BJ (cell line): ENCODE data around the gene CUL4A. TPM values are rescaled to one million over a fixed set of nuclear protein-coding genes. Genes with fewer than 3 reads are reported as not detected.

Source experiments
- CTCF ChIA-PET: fragments of 350-600 bp; formaldehyde crosslinking; extraction: SDS; loops from one replicate; lab custom pipeline; 2021; ENCODE audit warnings: antibody characterized with exemption, inconsistent platforms; lab: Yijun Ruan, JAX
- POLR2A ChIA-PET: fragments of 300-600 bp; sonication (Branson Sonifier 250); formaldehyde crosslinking; extraction: SDS; loops from one replicate; lab custom pipeline; 2021; ENCODE audit warnings: antibody characterized with exemption; lab: Charles Lee
- DNase-seq: peaks from one replicate; pipeline ENCODE4 v3.0.0-alpha.2; 2011; ENCODE audit warnings: low read depth
- H3K27me3 ChIP-seq: 2 replicates; pipeline ENCODE4 v1.6.0; 2011; ENCODE audit warnings: low read length; ENCODE audit not compliant: control insufficient read depth, insufficient read depth
- H3K36me3 ChIP-seq: 2 replicates; pipeline ENCODE4 v1.5.1; 2011; ENCODE audit warnings: low read length; ENCODE audit not compliant: control insufficient read depth, insufficient read depth
- H3K4me3 ChIP-seq: 2 replicates; pipeline ENCODE4 v1.5.1; 2011; ENCODE audit warnings: low read depth, mild to moderate bottlenecking, control low read depth, low read length
- polyA plus RNA-seq: library from polyadenylated mRNA; depleted of rRNA; stranded (reverse); fragments of >200 nt; gene quantifications from 2 replicates; pipeline ENCODE4 v1.2.3, GENCODE V29; 2011
- TF ChIP-seq, protein P1 (sequence below): IDR thresholded peaks from 2 replicates; pipeline ENCODE4 v1.5.1; 2011; ENCODE audit warnings: low read depth, mild to moderate bottlenecking, control low read depth, inconsistent platforms, low read length, moderate library complexity; ENCODE audit not compliant: insufficient read depth

CUL4A gene
- polyA plus RNA-seq, 1 experiment = 67.1 TPM

DNA sequence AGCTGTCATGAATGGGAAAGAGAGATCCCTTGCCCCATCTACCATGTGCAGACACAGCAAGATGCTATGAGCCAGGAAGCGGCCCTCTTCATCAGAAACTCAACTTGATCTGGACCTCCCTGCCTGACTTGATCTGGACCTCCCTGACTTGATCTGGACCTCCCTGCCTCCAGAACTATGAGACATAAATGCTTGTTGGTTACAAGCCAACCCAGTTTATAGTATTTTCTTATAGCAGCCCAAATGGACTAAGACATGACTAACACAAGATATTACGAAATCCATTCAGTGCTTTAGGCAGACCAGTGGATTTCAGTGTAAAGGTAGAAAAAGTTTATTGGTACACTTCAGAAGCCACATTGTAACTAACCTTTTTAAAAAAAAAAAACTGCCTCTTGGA lies 16.5 kb upstream of the CUL4A start:
- CTCF ChIA-PET = no interaction called here
- H3K27me3 ChIP-seq = no peaks in the 10 kb centered on the region
- peaks cover 18% of the 10 kb centered on the region for H3K36me3 ChIP-seq
- peak; percentile 37 for DNase-seq
- TF ChIP-seq, protein P1, sequence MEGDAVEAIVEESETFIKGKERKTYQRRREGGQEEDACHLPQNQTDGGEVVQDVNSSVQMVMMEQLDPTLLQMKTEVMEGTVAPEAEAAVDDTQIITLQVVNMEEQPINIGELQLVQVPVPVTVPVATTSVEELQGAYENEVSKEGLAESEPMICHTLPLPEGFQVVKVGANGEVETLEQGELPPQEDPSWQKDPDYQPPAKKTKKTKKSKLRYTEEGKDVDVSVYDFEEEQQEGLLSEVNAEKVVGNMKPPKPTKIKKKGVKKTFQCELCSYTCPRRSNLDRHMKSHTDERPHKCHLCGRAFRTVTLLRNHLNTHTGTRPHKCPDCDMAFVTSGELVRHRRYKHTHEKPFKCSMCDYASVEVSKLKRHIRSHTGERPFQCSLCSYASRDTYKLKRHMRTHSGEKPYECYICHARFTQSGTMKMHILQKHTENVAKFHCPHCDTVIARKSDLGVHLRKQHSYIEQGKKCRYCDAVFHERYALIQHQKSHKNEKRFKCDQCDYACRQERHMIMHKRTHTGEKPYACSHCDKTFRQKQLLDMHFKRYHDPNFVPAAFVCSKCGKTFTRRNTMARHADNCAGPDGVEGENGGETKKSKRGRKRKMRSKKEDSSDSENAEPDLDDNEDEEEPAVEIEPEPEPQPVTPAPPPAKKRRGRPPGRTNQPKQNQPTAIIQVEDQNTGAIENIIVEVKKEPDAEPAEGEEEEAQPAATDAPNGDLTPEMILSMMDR = no peak
- POLR2A ChIA-PET = no interaction called here
- no peak overlapping the region for H3K4me3 ChIP-seq

DNA sequence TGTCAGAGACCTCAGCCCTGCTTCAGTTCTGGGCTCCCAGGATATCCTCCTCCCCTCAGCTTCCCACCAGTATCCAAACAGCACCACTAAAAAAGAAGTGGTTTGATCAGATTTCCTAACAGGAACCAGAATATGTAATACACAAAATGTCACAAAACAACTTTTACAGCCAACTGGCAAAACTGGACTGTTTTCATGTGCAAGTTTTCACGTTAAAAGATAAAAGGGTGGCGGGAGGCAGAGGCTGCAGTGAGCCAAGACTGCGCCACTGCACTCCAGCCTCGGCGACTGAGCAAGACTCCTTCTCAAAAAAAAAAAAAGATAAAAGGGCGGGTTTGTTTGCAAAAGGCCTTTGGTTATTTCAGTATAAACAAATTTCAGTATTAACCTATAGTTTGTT lies 14.1 kb upstream of the CUL4A start:
- H3K27me3 ChIP-seq = no peaks in the 10 kb centered on the region
- no peak overlapping the region for H3K4me3 ChIP-seq
- no peak for DNase-seq
- CTCF ChIA-PET = no interaction called here
- peaks cover 16% of the 10 kb centered on the region for H3K36me3 ChIP-seq
- POLR2A ChIA-PET = no interaction called here
- TF ChIP-seq, protein P1 = no peak

DNA sequence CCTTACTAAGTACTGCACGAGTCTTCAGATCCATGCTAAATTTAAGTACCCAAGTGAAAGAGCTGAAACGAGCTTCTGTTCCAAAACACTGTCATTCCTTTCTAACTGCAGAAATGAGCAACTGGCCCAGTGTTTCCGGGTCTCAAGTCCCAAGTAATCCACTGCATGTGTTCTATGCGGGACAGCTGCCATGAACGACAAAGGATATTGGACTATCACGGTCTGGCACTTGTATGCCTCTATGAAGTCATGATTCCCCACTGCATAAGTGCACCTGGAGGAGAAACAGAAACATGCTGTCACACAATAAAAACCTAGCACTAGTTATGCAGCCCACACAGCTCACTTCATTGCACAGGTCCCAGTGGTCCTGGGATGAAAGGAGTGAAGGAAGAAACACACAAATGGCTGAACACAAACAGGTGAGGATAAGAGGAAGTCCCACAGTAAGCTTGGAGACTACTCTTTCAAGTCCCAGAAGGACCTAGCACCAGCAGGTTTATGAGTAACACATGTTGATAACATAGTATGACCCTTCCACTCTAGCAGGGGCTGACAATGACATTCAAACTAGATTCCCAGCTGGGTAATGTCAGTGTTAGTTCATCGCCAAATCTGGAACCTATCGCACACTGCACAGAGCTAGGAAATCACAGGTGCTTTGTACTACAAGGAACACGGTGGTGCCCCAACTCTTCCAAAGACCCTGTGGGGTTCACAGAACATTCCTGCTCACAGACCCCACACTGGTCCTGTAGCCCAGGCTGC lies 12.3 kb upstream of the CUL4A start:
- CTCF ChIA-PET = no interaction called here
- POLR2A ChIA-PET = no interaction called here
- Histone ChIP-seq H3K4me3 (no peak overlapping the region), H3K36me3 (peaks cover 15% of the 10 kb centered on the region), H3K27me3 (no peaks in the 10 kb centered on the region)
- TF ChIP-seq, protein P1 = no peak
- DNase-seq = no peak

DNA sequence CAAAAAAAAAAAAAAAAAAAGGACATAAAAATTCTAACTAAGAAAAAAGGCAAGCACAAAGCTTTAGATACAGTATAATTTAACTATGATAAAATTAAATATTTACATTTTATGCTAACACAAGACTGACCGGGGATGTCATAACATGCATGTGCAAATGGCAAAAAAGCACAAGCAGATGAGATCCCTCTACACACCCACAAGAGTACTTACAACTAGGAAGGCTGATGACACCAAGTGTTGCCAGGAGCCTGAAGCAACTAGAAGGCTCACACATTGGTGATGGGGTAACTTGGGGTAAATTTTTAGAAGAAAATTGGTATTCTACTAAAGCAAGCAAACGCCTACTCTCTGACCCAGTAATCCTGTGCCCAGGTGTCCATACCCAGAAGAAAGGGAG lies 7.6 kb upstream of the CUL4A start:
- TF ChIP-seq, protein P1 = no peak
- H3K27me3 ChIP-seq = no peaks in the 10 kb centered on the region
- no peak for DNase-seq
- CTCF ChIA-PET = no interaction called here
- no peak overlapping the region for H3K4me3 ChIP-seq
- POLR2A ChIA-PET = no interaction called here
- peaks cover 8% of the 10 kb centered on the region for H3K36me3 ChIP-seq

DNA sequence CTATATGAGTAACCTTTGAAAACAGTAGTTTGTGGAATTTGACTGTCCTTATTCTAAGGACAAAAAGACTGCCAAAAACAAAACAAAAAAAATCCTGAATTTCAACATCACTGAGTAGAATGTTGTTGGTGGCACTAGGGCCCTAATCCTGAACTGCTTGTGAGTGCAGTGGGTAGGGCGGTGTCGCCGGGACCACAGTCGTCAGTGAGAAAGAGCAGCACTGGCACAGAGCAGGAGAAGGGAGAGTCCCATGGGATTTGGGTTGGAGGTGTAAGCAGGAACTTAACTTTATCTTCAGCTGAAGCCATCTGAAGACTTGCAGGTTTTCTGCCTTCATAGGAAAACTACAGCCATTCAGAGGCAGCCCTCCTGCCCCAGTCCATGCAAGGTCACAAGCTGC lies 6.5 kb upstream of the CUL4A start:
- POLR2A ChIA-PET = no interaction called here
- CTCF ChIA-PET = interaction anchor here (0.6 kb wide), 1 partner anchor 34 kb away, joined by 3 read pairs; no protein-coding TSS in a partner anchor
- H3K27me3 ChIP-seq = no peaks in the 10 kb centered on the region
- no peak overlapping the region for H3K4me3 ChIP-seq
- peaks cover 4% of the 10 kb centered on the region for H3K36me3 ChIP-seq
- TF ChIP-seq, protein P1 = no peak
- no peak for DNase-seq
